ENCODE data around the gene IL36A. TPM values are rescaled to one million over a fixed set of nuclear protein-coding genes. Genes with fewer than 3 reads are reported as not detected.

IL36A gene, protein sequence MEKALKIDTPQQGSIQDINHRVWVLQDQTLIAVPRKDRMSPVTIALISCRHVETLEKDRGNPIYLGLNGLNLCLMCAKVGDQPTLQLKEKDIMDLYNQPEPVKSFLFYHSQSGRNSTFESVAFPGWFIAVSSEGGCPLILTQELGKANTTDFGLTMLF
- total RNA-seq, result not detected
- polyA plus RNA-seq (ENCODE audit: insufficient read depth in 1 of 8, insufficient read length in 8 of 8, low replicate concordance in 1 of 8), result not detected
- long read RNA-seq, donor 1, result 0 reads
- long read RNA-seq, donor 2, result 0 reads
- long read RNA-seq, donor 3, result 0 reads
- long read RNA-seq, donor 4, result 0 reads
- long read RNA-seq, donor 5, result 0 reads
- long read RNA-seq, donor 6, result 0 reads
- long read RNA-seq, donor 7, result 0 reads
- long read RNA-seq, donor 8, result 0 reads
- long read RNA-seq, donor 9, result 0 reads
- long read RNA-seq, donor 10, result 0 reads
- long read RNA-seq, donor 11, result 0 reads

DNA sequence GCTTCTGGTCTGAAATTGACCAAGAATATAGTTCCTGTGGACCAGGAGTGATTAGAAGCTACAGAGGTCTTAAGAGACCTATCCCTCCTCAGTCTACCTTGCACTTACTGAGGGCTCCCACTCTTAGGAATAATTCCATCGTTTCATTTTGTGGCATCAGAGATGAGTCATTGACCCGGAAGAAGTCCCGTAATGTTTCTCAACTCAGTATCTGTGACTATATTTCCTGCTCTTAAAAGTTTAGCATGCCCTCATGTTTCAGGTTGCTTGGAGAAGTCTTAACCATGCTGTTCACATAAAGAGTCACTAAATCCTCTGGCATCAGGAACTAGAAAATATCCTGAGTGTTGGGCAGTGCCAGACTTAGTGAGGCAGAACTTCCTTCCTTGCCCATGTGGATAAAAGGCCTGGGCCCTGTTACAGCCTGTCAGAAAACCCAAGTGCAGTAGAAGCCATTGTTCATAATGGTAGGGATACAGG is at the start of gene IL36A:
IL36A (plus strand) TSS at position 430 of the 480 bp plus-strand sequence. CDS start 413 bp downstream, outside the sequence.
- Histone ChIP-seq H3K27me3 (ENCODE audit: control insufficient read depth, insufficient read depth, low read length) (peaks cover 2% of the 10 kb centered on the region), H3K36me3 (ENCODE audit: control insufficient read depth, insufficient read depth, low read length) (no peaks in the 10 kb centered on the region), H3K9me3 (replicated peaks; ENCODE audit: control insufficient read depth, low read depth, low read length) (peaks cover 3% of the 10 kb centered on the region), H3K4me1 (ENCODE audit: control insufficient read depth, insufficient read depth, low read length) (no peaks in the 10 kb centered on the region), H3K4me3 (ENCODE audit: low read length) (no peak within 1 kb of the TSS), H3K27ac (ENCODE audit: low read length) (no peak within 1 kb of the TSS)
- no peak for DNase-seq
- WGBS (ENCODE audit: insufficient coverage), result 50% methylated on average over 1 of the region's 3 CpGs

DNA sequence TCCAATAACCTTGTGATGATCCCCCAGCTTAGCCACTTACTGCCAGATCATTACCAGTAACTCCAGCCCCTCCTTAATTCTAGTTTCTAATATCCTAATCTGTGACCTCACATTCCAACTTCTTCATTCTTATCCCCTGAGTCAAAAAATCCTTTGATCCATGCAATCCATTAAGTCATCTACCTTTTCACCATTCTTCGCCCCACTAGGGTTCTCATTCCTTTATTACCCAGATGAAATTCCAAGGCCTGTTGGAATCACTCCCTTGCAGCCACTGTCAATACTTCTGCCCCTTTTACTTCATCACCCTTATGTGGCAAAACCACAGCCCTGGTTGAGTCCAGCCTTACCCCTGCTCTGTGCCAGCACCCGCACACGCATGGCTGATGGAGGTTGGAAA is 47.7 kb upstream of the IL36A start:
- WGBS (ENCODE audit: insufficient coverage), result 100% methylated on average over 3 of the region's 3 CpGs
- no peaks in the 10 kb centered on the region for H3K9me3 ChIP-seq (replicated peaks; ENCODE audit: control insufficient read depth, low read depth, low read length)
- H3K27ac ChIP-seq (ENCODE audit: low read length), result no peak overlapping the region
- H3K4me3 ChIP-seq (ENCODE audit: low read length), result no peak overlapping the region
- no peaks in the 10 kb centered on the region for H3K36me3 ChIP-seq (ENCODE audit: control insufficient read depth, insufficient read depth, low read length)
- DNase-seq, result no peak
- H3K27me3 ChIP-seq (ENCODE audit: control insufficient read depth, insufficient read depth, low read length), result peaks cover 2% of the 10 kb centered on the region
- H3K4me1 ChIP-seq (ENCODE audit: control insufficient read depth, insufficient read depth, low read length), result no peaks in the 10 kb centered on the region

DNA sequence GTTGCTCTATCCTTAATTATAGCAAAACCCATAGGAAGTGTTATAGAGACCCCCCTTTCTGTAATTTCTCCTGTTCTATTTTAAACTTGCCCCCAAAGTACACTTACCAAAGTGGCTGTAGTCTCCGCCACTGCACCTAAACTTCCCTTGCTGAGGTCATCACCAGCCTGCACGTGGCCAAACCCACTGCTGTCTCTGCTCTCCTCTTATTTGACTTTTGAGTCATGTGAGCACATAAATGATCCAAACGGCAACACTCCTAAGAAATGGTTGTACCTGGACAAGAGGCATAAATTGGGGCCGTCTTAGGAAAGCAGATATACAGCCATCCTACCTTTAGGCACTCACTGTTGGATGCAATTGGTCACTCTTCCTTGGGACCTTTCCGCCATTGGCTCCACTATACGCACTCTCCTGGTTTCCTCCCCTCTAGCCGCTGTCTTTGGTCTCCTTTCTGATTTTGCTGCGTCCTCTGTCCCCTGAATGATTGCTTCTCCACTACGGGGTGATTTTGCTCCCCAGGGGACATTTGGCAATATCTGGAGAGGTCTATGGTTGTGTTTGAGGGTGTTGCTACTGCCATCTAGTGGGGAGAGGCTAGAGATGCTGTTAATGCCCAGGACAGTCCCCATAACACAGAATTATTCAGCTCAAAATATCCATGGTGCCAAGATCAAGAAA is 46.7 kb upstream of the IL36A start:
- Histone ChIP-seq H3K27ac (ENCODE audit: low read length) (no peak overlapping the region), H3K4me3 (ENCODE audit: low read length) (no peak overlapping the region), H3K9me3 (replicated peaks; ENCODE audit: control insufficient read depth, low read depth, low read length) (no peaks in the 10 kb centered on the region), H3K36me3 (ENCODE audit: control insufficient read depth, insufficient read depth, low read length) (no peaks in the 10 kb centered on the region), H3K27me3 (ENCODE audit: control insufficient read depth, insufficient read depth, low read length) (peaks cover 2% of the 10 kb centered on the region), H3K4me1 (ENCODE audit: control insufficient read depth, insufficient read depth, low read length) (no peaks in the 10 kb centered on the region)
- DNase-seq, result peak; percentile 54
- 62% methylated on average over 5 of the region's 9 CpGs for WGBS (ENCODE audit: insufficient coverage)

DNA sequence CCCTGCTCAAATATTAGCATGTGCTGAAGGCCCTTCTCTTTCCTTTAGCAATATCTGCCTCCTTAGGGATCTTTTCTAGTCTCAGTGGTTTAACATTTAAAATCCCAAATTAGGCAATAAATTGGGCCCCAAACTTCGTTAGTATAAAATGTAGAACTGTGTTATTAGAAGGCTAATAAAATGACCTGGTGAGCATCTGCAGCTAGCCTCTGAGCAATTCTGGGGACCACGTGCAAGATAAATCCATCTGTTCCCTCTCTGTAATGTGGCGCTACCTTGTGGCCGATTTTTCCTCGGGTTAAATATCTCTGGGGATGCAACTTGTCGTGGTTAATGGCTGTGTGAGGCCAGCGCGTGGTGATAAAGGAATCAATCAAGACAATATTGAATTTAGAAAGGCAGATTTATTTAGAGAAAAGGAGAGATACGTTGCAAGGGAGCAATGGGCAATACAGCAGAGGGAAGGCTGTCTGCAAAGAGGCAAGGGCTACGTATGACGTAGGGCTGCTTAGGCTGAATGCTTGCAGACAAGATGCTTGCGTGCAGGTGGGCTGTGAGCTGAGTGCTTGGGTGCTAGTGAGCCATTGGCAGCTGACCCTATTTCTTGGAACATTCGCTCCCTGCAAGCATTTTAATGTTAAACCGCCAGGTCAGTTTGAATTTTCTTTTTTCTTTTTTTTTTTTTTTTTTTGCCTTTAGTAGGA is 46.0 kb upstream of the IL36A start:
- H3K4me1 ChIP-seq (ENCODE audit: control insufficient read depth, insufficient read depth, low read length), result no peaks in the 10 kb centered on the region
- no peak for DNase-seq
- WGBS (ENCODE audit: insufficient coverage), result 46% methylated on average over 10 of the region's 14 CpGs
- H3K27ac ChIP-seq (ENCODE audit: low read length), result no peak overlapping the region
- no peak overlapping the region for H3K4me3 ChIP-seq (ENCODE audit: low read length)
- no peaks in the 10 kb centered on the region for H3K36me3 ChIP-seq (ENCODE audit: control insufficient read depth, insufficient read depth, low read length)
- H3K9me3 ChIP-seq (replicated peaks; ENCODE audit: control insufficient read depth, low read depth, low read length), result no peaks in the 10 kb centered on the region
- peaks cover 2% of the 10 kb centered on the region for H3K27me3 ChIP-seq (ENCODE audit: control insufficient read depth, insufficient read depth, low read length)

DNA sequence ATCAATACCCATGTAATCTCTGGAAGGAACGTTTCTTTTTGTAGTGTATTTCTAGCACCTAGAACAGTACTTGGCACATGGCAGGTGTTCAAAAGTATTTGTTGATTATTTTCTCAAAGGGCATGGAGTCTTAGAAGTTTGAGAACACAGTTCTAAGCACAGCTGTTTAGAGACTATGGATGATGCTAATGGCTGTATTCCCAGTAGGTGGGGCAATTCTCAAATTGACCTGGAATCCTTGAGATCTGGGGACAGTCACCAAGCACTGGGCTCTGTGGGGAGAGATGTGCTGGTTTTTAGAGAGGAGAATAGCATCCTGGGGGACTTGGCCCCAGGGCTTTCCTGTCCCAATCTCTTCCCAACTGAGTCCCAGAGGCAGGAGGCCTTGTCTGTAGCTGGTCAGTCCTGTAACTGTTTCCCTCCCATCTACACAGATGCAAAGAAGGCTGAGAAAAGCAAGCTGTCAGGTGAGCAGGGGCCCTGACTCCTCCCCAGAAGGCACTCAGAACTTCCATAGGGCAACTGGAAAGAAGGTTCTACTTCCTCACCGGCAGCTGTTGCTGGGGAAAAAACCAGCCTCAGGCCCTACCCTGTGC is 44.9 kb upstream of the IL36A start:
- Histone ChIP-seq H3K27ac (ENCODE audit: low read length) (no peak overlapping the region), H3K27me3 (ENCODE audit: control insufficient read depth, insufficient read depth, low read length) (peaks cover 2% of the 10 kb centered on the region), H3K36me3 (ENCODE audit: control insufficient read depth, insufficient read depth, low read length) (no peaks in the 10 kb centered on the region), H3K9me3 (replicated peaks; ENCODE audit: control insufficient read depth, low read depth, low read length) (no peaks in the 10 kb centered on the region), H3K4me1 (ENCODE audit: control insufficient read depth, insufficient read depth, low read length) (no peaks in the 10 kb centered on the region), H3K4me3 (ENCODE audit: low read length) (no peak overlapping the region)
- WGBS (ENCODE audit: insufficient coverage), result 89% methylated on average over 1 of the region's 2 CpGs
- DNase-seq, result no peak

DNA sequence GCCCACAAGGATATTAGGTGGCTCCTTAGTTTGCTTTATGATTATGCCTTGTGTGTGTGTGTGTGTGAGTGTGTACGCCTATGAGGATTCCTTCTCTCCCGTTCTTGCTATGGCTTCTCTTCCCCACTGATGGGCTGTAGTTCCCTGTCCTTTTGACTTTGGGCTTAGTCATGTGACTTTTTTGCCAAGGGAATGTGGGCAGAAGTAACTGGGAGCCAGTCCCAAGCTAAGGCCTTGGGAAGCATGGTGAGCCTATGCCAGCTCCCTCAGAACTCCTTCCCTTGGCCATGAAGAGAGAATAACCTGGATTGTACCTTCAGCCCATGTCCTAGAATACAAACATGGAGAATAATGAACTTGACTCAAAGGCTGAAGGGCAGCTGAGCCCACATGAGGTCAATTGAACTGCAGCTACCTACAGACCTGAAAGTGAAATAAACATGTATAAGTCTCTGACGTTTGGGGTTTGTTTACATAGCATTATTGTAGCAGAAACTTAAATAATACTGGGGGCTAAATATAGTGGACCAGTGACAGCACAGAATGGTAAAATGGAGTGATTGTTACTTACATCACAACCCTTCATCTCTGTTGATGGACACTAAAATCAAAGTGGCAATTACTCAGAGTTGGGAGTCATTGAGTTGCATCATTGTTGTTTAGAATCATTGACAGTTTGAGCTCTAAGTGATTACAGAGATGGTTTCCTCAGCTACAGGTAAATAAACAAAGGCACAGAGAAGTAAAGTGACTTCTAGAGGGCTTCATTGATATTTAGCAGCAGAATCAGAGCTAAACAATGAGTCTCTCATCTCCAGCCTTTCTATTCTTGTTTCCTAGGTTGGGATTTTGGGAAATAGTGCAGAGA is 42.7 kb upstream of the IL36A start:
- no CpG with 5 or more reads among the region's 3 CpGs for WGBS (ENCODE audit: insufficient coverage)
- no peak for DNase-seq
- Histone ChIP-seq H3K36me3 (ENCODE audit: control insufficient read depth, insufficient read depth, low read length) (no peaks in the 10 kb centered on the region), H3K4me3 (ENCODE audit: low read length) (no peak overlapping the region), H3K27me3 (ENCODE audit: control insufficient read depth, insufficient read depth, low read length) (no peaks in the 10 kb centered on the region), H3K9me3 (replicated peaks; ENCODE audit: control insufficient read depth, low read depth, low read length) (no peaks in the 10 kb centered on the region), H3K27ac (ENCODE audit: low read length) (no peak overlapping the region), H3K4me1 (ENCODE audit: control insufficient read depth, insufficient read depth, low read length) (no peaks in the 10 kb centered on the region)

DNA sequence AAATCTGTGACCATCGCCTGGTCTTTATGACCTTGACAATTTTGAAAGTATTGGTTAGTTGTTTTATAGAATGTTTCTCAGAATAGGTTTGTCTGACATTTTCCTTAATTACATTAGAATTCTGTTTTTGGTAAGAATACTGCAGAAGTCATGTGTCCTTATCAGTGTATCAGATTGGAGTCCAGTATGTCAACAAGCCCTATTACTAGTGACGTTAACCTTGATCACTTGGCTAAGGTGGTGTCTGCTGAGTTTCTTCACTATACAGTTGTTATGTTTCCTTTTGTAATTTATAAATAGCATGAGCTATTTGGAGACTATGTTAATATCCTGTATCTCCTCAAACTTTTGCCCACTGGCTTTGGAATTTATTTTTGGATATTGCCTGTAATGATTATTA is 38.2 kb upstream of the IL36A start:
- H3K27ac ChIP-seq (ENCODE audit: low read length), result no peak overlapping the region
- H3K4me1 ChIP-seq (ENCODE audit: control insufficient read depth, insufficient read depth, low read length), result no peaks in the 10 kb centered on the region
- H3K4me3 ChIP-seq (ENCODE audit: low read length), result no peak overlapping the region
- H3K36me3 ChIP-seq (ENCODE audit: control insufficient read depth, insufficient read depth, low read length), result no peaks in the 10 kb centered on the region
- no CpG with 5 or more reads among the region's 2 CpGs for WGBS (ENCODE audit: insufficient coverage)
- H3K9me3 ChIP-seq (replicated peaks; ENCODE audit: control insufficient read depth, low read depth, low read length), result no peaks in the 10 kb centered on the region
- H3K27me3 ChIP-seq (ENCODE audit: control insufficient read depth, insufficient read depth, low read length), result no peaks in the 10 kb centered on the region
- no peak for DNase-seq

DNA sequence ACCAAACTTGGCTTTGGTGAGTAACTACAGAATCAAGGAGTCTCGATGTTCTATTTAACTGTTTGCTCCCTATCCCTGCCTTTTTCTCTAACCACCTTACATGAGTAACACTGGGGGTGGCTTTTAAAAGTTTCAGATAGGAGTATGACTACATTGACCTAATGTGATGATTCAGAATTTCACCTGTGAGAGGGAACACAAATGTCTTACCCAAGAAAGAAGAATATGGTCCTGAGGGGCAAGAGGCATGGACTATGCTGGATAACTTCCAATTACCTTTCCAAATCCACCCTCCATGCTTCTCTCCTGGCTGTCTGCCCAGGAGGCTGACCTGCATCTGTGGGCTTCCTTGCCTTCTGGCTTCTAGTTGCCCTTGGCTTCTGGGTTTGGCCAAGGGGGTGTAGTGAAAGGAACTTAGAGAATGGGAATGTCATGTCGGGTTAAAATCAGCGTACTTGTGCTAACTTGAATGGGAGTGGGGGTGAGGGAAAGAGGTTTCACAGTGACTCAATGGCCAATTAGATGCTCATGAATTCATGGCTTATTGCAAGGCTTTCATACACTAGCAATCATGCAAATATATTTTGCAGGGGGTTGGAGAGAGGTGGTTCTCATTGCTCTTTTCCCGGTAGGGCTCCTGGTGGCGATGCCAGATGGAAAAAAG is 32.7 kb upstream of the IL36A start:
- Histone ChIP-seq H3K4me3 (ENCODE audit: low read length) (no peak overlapping the region), H3K27me3 (ENCODE audit: control insufficient read depth, insufficient read depth, low read length) (no peaks in the 10 kb centered on the region), H3K36me3 (ENCODE audit: control insufficient read depth, insufficient read depth, low read length) (no peaks in the 10 kb centered on the region), H3K27ac (ENCODE audit: low read length) (no peak overlapping the region), H3K9me3 (replicated peaks; ENCODE audit: control insufficient read depth, low read depth, low read length) (no peaks in the 10 kb centered on the region), H3K4me1 (ENCODE audit: control insufficient read depth, insufficient read depth, low read length) (no peaks in the 10 kb centered on the region)
- no peak for DNase-seq
- WGBS (ENCODE audit: insufficient coverage), result 89% methylated on average over 3 of the region's 5 CpGs

DNA sequence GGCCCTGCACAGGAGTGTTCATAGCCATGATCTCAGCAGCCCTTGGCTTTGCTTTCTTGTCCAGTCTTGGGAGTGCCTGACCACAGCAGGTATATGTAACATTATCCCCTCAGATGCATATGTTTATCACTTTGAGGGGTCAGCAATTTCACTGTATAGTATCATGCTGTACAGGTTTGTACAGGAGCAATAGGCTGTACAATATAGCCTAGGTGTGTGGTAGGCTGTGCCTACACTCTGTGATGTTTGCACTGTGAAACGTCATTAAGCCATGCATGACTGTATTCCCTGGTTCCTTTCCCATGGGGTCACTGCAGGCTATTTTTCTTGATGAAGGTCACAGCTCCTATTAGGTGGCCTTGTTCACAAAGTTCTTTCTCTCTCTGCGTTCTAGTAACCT is 32.1 kb upstream of the IL36A start:
- no peaks in the 10 kb centered on the region for H3K36me3 ChIP-seq (ENCODE audit: control insufficient read depth, insufficient read depth, low read length)
- H3K27ac ChIP-seq (ENCODE audit: low read length), result no peak overlapping the region
- no peaks in the 10 kb centered on the region for H3K4me1 ChIP-seq (ENCODE audit: control insufficient read depth, insufficient read depth, low read length)
- 36% methylated on average over 2 of the region's 2 CpGs for WGBS (ENCODE audit: insufficient coverage)
- H3K27me3 ChIP-seq (ENCODE audit: control insufficient read depth, insufficient read depth, low read length), result no peaks in the 10 kb centered on the region
- H3K9me3 ChIP-seq (replicated peaks; ENCODE audit: control insufficient read depth, low read depth, low read length), result no peaks in the 10 kb centered on the region
- no peak for DNase-seq
- H3K4me3 ChIP-seq (ENCODE audit: low read length), result no peak overlapping the region

Measured in muscle of leg (tissue), 16 donors.